ENCODE results near the gene CHST4.
"Not testable (repeated sequence)": the region's sequence is repeated elsewhere in the genome, so short reads cannot be mapped to it uniquely, and the experiment has no call there.

CHST4 gene

GRCh38 chr16:71572497-71573116 lies 46.4 kb downstream of the CHST4 start:
- H3K9me3 ChIP-seq = no peaks in the 10 kb centered on the region
- H3K36me3 ChIP-seq = no peaks in the 10 kb centered on the region
- H3K27me3 ChIP-seq = peaks cover 25% of the 10 kb centered on the region
- H3K4me1 ChIP-seq (ENCODE audit: control insufficient read depth in 1 of 2, insufficient read depth in 1 of 2, low read depth in 1 of 2, low read length in 1 of 2) = no peaks in the 10 kb centered on the region
- no peak for TF ChIP-seq CTCF (IDR thresholded peaks at IDR 0.05)
- H3K4me3 ChIP-seq (ENCODE audit: low read depth in 1 of 2, low read length in 1 of 2) = no peak overlapping the region
- H3K27ac ChIP-seq = no peak overlapping the region

GRCh38 chr16:71573387-71574094 lies 47.3 kb downstream of the CHST4 start:
- peaks cover 30% of the 10 kb centered on the region for H3K27me3 ChIP-seq
- TF ChIP-seq CTCF (IDR thresholded peaks at IDR 0.05) = no peak
- H3K4me1 ChIP-seq (ENCODE audit: control insufficient read depth in 1 of 2, insufficient read depth in 1 of 2, low read depth in 1 of 2, low read length in 1 of 2) = no peaks in the 10 kb centered on the region
- no peaks in the 10 kb centered on the region for H3K36me3 ChIP-seq
- no peaks in the 10 kb centered on the region for H3K9me3 ChIP-seq
- H3K4me3 ChIP-seq (ENCODE audit: low read depth in 1 of 2, low read length in 1 of 2) = no peak overlapping the region
- no peak overlapping the region for H3K27ac ChIP-seq

GRCh38 chr16:71574702-71575101 lies 48.5 kb downstream of the CHST4 start:
- no peaks in the 10 kb centered on the region for H3K9me3 ChIP-seq
- peaks cover 30% of the 10 kb centered on the region for H3K27me3 ChIP-seq
- no peak overlapping the region for H3K4me3 ChIP-seq (ENCODE audit: low read depth in 1 of 2, low read length in 1 of 2)
- H3K4me1 ChIP-seq (ENCODE audit: control insufficient read depth in 1 of 2, insufficient read depth in 1 of 2, low read depth in 1 of 2, low read length in 1 of 2) = no peaks in the 10 kb centered on the region
- TF ChIP-seq CTCF (IDR thresholded peaks at IDR 0.05) = no peak
- no peaks in the 10 kb centered on the region for H3K36me3 ChIP-seq
- no peak overlapping the region for H3K27ac ChIP-seq

DNA sequence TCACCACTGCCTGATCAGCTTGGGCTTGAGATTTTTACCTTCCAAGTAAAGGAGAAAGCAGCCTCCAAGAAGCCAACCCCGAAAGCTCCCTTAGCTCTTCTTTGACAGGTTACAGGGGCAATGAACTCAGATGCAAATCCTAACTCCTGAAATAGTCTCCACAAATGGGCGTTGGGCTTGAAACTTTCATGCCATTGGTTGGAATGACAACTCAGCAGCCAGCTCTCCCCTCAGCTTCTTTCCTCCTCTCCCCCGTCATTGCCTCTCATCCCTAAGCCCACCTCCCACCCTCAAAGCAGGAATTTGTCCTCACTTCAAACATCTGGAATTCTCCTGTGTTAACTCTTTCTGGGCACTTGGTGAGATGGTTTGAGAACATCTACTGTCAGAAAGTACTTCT lies 50.7 kb downstream of the CHST4 start, which contains the start of gene TAT:
TSS of gene TAT (minus strand) at position 122 of the 400 bp plus-strand sequence. CDS start 677 bp downstream, outside the sequence.
- peaks cover 27% of the 10 kb centered on the region for H3K27me3 ChIP-seq
- no peaks in the 10 kb centered on the region for H3K4me1 ChIP-seq (ENCODE audit: control insufficient read depth in 1 of 2, insufficient read depth in 1 of 2, low read depth in 1 of 2, low read length in 1 of 2)
- H3K4me3 ChIP-seq (ENCODE audit: low read depth in 1 of 2, low read length in 1 of 2) = no peak within 1 kb of the TSS
- TF ChIP-seq CTCF (IDR thresholded peaks at IDR 0.05) = no peak
- no peak within 1 kb of the TSS for H3K27ac ChIP-seq
- H3K9me3 ChIP-seq = no peaks in the 10 kb centered on the region
- H3K36me3 ChIP-seq = no peaks in the 10 kb centered on the region

DNA sequence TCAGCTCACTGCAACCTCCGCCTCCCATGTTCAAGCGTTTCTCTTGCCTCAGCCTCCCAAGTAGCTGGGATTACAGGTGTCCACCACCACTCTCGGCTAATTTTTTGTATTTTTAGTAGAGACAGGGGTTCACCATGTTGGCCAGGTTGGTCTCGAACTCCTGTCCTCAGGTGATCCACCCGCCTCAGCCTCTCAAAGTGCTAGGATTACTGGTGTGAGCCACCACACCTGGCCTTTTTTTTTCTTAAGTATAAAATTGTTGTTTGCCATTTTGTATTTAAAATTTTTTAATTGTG lies 56.3 kb downstream of the CHST4 start:
- not testable (repeated sequence) for H3K4me1 ChIP-seq (ENCODE audit: control insufficient read depth in 1 of 2, insufficient read depth in 1 of 2, low read depth in 1 of 2, low read length in 1 of 2); H3K36me3 ChIP-seq; H3K4me3 ChIP-seq (ENCODE audit: low read depth in 1 of 2, low read length in 1 of 2); H3K9me3 ChIP-seq; H3K27ac ChIP-seq
- H3K27me3 ChIP-seq = peaks cover 38% of the 10 kb centered on the region

- Histone ChIP-seq H3K36me3 (no peaks in the 10 kb centered on the region), H3K4me1 (ENCODE audit: control insufficient read depth in 1 of 2, insufficient read depth in 1 of 2, low read depth in 1 of 2, low read length in 1 of 2) (no peaks in the 10 kb centered on the region)
- no peak for TF ChIP-seq CTCF (IDR thresholded peaks at IDR 0.05)
Observed at GRCh38 chr16:71584543-71585317, 58.5 kb downstream of the CHST4 start.

More at GRCh38 chr16:71584543-71585317, 58.5 kb downstream of the CHST4 start:
- no peak overlapping the region for H3K27ac ChIP-seq
- H3K4me3 ChIP-seq (ENCODE audit: low read depth in 1 of 2, low read length in 1 of 2) = no peak overlapping the region
- no peaks in the 10 kb centered on the region for H3K9me3 ChIP-seq
- H3K27me3 ChIP-seq = peaks cover 34% of the 10 kb centered on the region

Measured in neutrophil (primary cell).